Occipital lobe (tissue), 2 donors: Measurements from ENCODE around the gene SV2B. TPM values are rescaled to one million over a fixed set of nuclear protein-coding genes. Genes with fewer than 3 reads are reported as not detected.

Experiments
- DNase-seq: peaks from one replicate; lab custom pipeline; 2025; lab: John Stamatoyannopoulos, UW
- total RNA-seq: library from RNA; depleted of rRNA; stranded (reverse); fragments of >200 nt; gene quantifications from one replicate; pipeline ENCODE4 v1.2.3, GENCODE V29; 2014

SV2B gene
- total RNA-seq, 1 donor from 2014 or later, result 33.5 TPM

- DNase-seq, result no peak
Observed at GRCh38 chr15:91102546-91103330, 2.7 kb downstream of the SV2B start.

DNA sequence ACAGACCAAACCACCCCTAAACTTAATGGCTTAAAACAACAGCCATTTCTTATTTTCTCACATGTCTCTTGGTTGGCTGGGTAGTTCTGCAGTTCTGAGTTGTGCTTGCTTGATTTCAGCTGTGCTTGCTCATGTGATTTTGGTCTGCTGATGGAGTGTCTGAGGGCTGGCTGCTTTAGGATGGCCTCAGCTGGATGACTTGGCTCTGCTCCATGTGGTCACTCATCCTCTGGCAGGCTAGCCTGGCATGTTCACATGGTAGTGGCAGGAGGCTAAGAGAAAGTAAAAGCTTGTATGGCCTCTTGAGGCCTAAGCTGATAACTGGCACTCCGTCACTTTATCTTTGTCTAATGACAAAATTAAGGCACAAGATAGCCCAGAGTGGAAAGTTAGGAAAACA is 4.1 kb downstream of the SV2B start:
- DNase-seq, result peak; percentile 76

DNA sequence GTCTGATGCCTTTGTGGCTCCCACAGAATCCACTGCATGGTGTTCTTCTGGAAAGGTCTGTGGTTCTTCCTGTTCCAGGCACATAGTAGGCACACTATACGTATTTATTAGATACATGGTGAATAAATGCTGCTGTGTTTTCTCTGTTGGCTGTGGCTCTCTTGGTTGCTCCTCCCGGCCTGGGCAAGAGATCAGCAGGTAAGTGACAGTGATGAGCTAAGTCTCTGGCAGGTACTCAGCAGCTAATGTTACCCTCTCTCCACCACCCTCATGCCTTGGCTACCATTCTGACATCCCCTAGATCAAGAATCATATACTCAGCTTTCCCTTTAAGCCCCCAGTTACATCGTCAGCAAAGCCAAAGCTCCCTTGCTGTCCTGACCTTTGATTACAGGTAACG is 8.4 kb downstream of the SV2B start:
- no peak for DNase-seq

- DNase-seq, result no peak
Observed at GRCh38 chr15:91109885-91110284, 9.8 kb downstream of the SV2B start.

DNA sequence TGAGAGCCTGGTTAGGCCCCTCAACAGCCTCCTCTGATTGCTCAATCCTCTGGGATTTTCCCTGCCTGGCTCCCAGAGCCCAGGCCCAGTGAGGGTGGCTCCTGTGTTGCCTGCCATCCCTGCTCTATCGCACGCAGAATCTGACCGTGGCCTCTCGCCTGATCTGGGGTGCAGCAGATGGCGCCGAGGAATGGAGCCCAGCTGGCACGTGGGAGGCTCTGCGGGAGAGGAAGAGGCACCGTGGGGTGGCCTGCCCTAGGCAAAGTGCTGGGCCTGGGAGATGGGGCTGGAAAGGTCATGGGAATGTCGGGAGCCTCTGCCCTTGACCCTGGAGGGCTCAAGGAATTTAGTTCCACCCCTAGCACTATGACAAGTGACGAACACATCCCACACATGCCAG is 10.3 kb downstream of the SV2B start:
- no peak for DNase-seq

- DNase-seq, result no peak
Observed at GRCh38 chr15:91113030-91113429, 13.0 kb downstream of the SV2B start.

DNA sequence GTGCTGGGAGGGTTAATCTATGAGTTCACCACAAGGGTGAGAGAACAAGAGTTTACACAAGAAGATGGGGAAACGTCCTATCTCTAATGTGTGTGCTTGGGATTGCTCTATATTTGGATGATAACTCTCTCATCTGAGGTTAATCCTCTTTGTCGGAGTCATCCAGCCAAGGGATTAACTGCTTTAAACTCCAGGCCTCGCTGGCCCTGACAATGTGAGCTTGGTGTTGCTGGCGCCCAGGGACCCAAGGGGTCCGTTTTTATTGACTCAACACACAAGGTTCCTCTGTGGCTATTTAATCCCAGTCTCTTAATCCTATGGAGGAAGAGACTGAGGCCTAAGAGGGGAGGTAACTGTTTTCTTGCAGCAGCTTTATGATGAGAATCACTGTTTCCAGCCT is 14.2 kb downstream of the SV2B start:
- DNase-seq, result no peak

DNA sequence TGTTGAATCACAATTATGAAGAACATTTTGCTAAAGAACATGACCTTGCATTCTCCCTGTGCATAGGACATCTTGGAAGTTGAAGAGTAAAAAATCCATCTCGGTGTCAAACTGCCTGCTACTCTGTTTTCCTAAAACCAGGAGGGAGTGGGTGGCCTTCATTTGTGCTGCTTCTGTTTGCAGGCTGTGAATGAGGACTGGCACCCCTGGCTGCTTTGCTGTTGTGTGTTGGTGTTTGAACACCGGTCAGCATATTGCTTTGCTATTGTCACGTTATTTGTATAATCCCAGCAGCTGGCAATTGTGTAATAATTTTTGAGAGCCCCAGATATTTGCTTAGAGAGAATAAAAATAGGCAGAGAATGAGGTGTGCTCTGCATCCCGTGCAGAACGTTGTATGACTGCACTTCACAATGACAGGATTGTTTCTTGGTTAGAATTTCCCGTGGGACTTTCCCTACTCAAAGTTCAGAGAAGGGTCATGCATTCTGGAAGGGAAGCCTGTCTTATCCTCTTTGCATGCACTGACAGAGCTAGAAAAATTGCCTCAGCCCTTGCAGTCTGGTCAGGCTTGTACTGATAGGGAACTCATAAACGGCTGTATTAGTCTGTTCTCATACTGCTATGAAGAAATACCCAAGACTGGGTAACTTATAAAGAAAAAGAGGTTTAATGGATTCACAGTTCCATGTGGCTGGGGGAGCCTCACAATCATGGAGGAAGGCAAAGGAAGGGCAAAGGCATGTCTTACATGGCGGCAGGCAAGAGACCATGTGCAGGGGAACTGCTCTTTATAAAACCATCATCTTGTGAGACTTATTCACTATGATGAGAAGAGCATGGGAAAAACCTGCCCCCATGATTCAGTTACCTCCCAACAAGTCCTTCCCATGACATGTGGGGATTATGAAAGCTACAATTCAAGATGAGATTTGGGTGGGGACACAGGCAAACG is 16.3 kb downstream of the SV2B start:
- DNase-seq, result no peak

DNA sequence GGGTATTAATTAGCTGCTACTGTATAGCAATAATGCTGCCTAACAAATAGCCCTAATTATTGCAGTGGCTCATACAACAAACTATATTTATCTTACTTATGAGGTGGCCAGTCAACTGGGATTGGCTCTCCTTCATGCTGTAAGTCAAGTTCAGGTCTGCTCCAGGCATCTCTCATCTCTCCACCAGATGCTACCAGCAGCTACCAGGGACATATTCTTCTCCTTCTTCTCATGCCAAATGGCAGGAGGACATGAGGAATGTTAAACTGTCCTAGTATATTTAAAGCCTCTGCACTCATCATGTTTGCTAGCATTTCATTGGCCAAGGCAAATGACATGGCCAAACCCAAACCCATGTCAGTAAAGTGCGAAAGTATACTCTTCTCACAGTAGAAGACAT is 17.3 kb downstream of the SV2B start:
- DNase-seq, result no peak

DNA sequence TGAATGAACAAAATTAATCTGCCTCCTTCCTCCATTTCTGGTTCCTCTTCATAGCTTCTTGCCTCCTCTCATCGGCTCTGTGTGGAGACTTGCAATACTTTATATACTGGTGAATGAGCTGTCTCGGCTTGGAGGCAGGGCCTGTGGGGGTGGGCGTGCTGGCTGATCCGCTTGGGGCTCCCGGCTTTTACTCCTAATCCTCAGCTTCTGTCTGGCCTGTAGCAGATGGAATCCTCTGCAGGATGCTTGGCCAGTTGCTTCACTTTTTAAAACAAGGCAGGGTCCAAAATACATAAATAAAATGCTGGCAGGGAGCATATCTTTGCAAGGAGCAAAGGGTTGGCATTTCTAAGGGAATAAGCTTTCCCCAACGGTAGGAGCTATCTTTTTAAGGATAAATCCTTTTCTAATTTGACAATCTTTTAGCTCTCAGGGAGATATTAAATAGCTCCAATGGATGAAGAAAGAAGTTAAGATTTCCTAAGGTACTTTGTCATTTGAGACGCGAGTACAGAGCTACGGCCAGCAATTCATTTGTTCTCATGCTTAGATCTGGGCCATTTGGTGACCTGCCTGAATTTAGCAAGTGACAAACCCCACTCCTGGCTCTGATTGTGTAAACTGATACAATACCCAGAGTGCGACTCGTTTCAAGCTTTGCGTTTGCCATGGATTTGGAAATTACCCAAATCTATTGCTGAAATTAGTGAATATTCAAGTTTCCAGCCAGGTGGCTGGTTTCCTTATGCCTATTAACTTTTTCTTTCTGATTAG is 18.9 kb downstream of the SV2B start:
- no peak for DNase-seq

DNA sequence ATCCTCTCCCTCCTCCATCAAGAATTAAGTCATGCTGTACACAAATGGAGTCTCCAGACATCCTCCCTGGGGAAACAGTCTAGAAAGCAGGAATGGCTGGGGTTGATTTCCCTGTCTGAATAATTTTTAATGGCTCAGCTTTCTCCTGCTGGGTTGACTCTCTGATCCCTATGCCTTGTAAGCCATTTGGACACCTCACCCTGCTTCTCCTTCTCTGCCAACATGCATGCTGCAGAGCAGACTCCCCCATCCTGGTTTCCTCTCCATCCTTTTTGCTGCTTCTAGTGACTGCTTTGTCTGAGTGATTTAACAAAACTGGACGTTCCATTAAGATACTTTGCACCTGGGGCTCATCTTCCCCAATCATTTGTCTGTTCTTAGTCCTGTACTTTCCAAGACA is 22.2 kb downstream of the SV2B start:
- no peak for DNase-seq

GRCh38 chr15:91124132-91124531 is 24.1 kb downstream of the SV2B start:
- no peak for DNase-seq

DNA sequence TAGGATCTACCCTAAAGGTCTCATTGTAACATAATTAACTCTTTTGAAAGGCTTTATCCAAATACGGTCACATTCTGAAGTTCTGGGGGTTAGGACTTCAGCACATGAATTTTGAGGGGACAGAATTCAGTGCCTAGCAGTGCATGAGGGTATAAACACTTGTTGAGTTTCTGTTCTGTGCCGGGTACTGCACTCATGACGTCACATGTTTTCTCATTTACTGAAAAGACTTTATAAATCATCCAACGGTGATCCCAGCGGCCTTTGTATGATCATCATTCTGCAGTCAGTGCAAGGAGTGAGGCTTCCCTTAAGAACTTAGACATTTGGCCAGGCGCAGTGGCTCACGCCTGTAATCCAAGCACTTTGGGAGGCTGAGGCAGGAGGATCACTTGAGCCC is 25.1 kb downstream of the SV2B start:
- DNase-seq, result no peak

DNA sequence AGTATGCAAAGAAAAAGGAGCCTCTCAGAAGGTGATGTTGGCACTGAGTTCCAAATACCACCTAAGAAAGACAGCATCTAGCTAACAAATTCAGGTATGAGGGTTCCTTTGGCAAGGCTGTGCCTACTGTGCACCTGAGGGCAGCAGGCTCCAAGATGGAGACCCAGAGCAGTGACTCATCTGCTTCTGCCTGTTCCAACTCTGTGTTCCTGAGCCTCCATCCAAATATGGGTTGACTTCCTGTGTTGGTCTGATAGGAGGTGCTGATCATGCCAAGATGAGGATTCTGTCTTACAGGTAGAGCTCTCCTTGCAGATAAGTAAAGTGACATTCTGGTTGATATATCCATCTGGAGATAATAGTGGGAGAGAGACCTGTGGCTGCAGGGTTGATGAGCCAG is 26.0 kb downstream of the SV2B start:
- DNase-seq, result no peak

DNA sequence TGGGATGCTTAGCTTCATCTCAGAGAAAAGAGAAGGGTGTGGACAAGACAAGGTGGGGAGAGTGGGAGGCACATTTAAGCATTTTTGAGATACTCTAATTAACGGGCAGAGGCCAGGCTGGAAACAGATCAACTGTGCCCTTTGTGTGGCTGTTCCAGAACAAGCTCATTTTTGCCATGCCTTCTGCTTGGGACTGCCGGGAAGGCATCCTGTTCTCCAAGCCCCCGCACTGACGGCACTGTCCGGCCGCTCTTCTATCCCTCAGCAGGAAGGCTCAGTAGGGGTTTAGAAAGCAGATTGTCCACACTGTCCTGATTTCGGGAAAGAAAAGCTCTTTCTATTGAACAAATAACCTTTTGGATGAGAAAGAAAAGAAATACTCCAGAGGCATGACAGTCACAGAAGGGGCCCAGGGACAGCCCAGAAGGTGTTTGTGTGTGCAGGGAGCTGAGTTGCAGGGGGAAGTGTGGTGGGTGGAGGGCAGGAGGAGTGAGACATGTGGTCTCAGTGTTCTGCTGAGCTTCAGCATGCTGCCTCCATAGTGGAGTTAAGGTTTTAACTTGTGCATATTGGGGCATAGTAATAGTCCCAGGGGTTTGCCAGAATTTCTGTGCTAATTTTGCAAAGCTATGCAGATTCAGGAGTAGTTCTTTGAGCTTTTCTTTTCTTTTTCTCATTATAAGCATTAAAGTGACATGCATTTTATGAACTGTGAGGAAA is 27.3 kb downstream of the SV2B start:
- DNase-seq, result no peak

- peak; percentile 71 for DNase-seq
Observed at GRCh38 chr15:91128016-91128415, 28.0 kb downstream of the SV2B start.

- DNase-seq, result no peak
Observed at GRCh38 chr15:91129436-91129835, 29.4 kb downstream of the SV2B start.

DNA sequence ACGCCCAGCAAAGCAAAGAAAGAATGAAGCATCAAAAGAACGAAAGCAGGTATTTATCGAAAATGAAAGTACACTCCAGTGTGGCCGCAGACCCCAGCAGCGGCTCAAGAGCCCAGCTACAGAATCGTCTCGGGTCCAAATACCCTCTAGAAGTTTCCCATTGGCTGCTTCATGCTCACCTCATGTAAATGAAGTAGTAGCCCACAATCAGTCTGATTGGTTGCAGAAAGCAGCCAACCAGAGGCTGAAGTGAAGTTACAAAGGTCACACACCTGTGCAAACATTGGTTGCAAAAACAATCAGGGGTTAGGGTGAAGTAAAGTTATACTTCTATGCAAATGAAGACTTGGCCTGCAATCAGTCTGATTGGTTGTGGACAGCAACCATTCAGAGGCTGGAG is 32.0 kb downstream of the SV2B start:
- no peak for DNase-seq

- DNase-seq, result no peak
Observed at GRCh38 chr15:91133511-91133910, 33.5 kb downstream of the SV2B start.

DNA sequence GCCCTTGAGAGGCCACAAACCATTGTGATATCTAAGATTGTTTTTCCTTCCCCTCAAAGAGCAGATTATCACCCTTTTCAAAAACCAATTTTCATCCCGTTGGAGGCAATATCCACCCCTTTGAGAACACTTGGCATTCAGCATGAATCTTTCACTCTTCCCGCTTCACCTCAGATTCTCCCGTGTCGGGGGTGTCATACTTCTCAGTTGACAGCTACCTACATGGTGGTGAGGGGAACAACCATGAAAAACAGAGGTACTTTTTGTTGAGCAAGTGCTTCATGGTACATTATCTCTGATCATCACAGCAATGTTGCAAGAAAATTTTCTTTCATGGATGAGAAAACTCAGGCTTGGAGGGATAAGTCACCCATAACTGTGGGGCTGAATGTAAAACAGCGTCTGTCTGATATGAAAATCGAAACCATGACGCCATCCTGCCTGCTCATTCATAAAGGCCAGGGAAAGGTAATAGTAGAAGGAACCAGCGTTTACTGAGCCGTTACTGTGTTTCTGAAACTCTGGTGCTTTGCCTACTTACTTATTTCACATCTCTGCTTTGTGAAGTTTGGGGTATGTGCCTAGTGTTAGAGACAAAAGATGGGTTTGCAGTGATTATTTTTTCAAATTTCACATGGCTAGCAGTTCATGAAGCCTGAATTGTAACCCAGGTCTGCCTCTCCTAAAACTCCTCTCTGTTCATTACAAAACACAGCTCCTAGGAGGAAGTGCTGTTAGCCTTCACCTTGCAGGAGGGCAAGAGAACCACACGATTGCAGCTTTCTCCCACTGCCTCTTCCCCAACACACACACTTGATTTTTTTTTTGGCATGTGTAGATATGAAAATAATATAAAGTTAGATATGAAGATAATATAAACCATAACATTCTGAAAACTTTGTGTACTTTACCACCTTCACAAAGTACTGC is 35.4 kb downstream of the SV2B start:
- DNase-seq, result no peak
